GM19025 (cell line): ENCODE results near the gene FN1.

Experiments used
- ATAC-seq: cut with Tn5 transposase; IDR thresholded peaks from one replicate; pipeline ENCODE4 v1.9.1; 2021; ENCODE audit warnings: mild to moderate bottlenecking, low read depth, moderate library complexity; ENCODE audit not compliant: unreplicated experiment

FN1 gene

DNA sequence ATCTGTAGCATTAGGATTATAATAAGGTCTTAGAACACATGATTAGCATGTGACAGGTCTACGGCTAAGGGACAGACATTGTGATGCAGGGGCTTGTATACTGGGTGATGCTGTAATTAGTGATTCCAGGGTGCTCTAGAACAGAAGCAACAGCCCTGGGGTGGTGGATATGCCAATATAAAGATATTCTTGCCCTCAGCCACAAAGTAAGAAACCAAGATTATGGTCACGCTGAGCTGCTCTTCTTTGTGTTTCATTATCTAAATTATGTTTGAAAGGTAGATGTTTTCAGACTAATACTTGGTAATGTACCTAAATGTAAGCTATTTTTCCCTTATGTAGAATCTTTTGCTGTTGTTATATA is 45.3 kb downstream of the FN1 start:
- ATAC-seq, result no peak

DNA sequence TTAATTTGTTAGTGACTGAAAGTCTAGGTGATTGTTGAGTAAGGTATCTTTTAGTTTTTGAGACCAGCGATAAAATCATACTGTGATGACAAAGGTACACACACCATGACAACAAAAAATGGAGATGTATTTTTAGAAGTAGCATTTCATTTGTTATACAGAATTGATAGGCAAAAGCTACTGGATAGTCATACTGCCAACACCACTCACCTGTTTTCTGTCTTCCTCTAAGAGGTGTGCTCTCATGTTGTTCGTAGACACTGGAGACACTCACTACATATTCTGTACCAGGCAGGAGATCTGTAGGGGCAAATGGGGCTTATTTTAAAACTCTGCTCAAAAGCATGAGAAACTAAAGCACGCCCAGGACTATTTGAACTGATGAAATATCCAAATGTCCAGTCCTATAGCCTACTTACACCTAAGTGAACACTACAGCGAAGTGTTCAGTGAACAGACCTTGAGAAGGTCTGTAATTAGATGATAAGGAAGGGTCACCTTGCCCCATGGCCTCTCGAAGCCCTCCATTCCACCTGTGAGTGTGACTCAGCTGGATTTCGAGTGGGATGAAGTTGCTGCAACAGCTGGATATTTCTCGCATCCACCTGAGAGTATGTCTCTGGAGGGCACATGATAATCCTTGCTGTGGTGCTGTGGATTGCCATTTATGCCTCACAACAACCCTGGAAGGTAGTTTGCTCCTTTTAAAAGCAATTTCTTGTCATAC is 47.7 kb downstream of the FN1 start:
- no peak for ATAC-seq

DNA sequence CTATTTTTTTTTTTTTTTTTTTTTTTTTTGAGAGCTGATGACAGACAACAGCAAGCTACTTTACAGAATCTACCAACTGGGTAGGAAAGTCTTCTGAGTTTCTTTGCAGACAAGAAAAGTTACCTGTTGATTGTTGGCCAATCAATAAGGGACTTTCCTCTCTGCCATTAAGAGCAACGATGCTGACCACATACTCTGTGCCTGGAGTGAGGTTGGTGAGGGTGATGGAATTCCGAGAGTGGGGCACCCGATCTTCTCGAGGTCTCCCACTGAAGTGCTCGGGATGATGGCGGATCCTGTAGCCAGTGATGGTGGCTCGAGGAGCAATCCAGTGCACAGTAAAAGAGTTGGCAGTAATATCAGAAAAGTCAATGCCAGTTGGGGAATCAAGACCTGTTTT is 49.3 kb downstream of the FN1 start:
- ATAC-seq, result no peak

DNA sequence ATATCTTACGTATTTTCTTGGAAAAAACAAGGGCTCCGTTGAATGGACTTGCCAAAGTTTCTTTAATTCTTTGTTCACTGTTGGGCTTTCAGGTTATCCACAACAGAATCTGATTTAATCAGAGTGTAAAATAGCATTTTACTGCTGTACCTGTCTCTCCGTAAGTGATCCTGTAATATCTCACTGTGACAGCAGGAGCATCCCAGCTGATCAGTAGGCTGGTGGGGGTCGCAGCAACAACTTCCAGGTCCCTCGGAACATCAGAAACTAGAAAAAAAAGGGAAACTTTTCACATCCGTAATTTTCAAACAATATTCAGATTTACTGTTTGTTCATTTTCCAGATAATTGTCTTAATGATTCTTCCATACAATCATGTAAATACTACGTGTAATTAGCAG is 51.2 kb downstream of the FN1 start:
- ATAC-seq, result no peak

DNA sequence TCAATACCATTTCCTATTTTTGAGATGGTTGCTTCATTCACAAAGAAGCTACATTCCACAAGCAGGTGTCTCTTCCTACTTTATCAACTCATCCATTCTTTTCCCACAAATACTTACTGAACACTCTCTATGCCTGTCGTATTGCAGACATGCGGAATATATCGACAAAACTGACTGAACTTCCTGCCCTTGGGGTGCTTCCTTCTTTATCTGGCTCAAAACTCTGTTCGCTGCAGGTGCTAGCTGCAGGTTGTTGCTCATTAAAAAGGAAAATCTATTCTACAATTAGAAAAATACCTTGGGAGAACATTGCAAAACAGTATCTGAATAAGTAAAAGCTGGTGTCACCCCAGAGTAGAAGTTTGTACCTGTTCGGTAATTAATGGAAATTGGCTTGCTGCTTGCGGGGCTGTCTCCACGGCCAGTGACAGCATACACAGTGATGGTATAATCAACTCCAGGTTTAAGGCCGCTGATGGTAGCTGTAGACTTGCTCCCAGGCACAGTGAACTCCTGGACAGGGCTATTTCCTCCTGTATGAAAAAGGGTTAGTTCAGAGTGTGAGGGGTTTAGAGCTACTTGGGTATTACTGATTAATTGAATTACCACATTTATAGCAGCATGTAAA is 52.1 kb downstream of the FN1 start:
- no peak for ATAC-seq

DNA sequence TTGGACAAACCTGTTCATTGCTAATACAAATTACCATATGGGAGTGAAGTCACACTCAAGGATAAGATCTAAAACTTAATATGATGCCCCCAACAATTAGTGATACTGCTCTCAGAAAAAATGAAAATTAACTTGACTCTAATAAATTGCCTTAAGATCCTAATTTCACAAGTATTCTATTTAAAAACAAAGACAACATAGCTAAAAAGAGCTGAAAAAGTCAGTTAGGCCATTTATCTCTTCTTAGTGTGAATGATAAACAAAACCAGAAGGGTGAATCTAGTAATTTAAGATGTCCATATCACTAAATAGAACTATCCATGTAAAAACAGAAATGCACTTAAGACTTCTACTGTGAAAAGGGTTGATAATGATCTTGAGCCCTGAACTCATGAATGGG is 53.4 kb downstream of the FN1 start:
- no peak for ATAC-seq

DNA sequence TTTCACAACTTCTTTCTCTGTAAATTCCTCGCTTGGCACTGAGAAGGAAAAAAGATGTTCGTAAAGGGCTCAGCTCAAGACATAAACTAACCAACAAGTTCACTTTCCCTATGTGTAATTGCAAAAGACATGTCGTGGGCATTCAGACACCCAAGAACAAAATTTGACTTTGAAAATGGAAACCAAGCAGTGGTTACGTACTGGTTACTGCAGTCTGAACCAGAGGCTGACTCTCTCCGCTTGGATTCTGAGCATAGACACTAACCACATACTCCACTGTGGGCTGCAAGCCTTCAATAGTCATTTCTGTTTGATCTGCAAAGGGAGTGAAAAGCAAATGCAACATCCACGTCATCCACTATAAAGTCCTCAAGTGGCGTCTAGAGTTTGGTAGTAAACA is 53.9 kb downstream of the FN1 start:
- ATAC-seq, result no peak

DNA sequence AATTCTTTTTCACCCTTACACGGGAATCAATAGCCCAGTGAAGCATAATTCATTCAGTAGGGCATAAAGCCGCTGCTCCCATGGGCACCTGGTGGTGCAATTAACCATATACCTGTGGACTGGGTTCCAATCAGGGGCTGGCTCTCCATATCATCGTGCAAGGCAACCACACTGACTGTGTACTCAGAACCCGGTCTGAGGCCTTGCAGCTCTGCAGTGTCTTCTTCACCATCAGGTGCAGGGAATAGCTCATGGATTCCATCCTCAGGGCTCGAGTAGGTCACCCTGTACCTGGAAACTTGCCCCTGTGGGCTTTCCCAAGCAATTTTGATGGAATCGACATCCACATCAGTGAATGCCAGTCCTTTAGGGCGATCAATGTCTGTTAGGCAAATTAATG is 55.2 kb downstream of the FN1 start:
- no peak for ATAC-seq

DNA sequence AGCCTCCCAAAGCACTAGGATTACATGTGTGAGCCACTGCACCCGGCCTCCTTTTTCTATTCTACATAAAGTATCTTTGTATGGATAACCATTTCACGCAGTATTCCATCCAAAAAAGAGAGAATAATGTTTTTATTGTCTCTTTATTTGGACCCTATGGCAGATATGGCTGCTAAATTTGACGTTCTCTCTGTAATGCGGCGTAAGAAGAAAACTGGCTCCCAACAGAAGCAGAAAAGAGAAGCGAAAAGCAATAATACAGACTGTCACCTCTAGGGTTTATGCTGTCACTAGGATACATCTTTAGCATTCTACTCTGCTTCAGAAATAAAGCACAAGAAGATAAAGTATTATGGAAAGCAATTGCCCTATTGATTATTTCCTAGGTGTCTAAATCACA is 55.9 kb downstream of the FN1 start:
- no peak for ATAC-seq

DNA sequence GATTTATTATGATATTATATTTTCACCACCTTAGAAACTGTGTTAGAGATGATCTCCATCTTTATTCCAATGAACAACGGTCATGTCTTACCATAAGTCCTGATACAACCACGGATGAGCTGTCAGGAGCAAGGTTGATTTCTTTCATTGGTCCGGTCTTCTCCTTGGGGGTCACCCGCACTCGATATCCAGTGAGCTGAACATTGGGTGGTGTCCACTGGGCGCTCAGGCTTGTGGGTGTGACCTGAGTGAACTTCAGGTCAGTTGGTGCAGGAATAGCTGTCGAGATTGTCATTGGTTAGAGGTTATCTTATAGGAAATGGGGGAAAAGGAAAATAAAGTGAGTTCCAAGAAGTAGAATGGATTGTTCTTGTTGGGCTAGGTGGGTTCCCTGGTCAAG is 56.8 kb downstream of the FN1 start:
- ATAC-seq, result no peak

DNA sequence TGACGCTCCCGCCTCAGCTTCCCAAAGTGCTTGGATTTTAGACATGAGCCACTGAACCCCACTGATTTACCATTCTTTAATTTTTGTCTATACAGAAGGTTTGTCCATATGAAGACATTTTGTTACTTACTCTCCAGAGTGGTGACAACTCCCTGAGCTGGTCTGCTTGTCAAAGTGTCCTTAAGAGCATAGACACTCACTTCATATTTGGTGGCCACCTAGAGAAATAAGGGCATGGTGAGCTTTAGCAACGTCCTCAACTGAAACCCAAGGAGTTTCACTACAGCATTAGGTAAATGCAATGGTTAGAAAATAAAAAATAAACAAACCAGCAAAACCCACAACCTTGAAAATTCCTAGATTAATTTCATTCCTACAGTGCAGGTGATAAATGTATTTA is 57.8 kb downstream of the FN1 start:
- no peak for ATAC-seq

DNA sequence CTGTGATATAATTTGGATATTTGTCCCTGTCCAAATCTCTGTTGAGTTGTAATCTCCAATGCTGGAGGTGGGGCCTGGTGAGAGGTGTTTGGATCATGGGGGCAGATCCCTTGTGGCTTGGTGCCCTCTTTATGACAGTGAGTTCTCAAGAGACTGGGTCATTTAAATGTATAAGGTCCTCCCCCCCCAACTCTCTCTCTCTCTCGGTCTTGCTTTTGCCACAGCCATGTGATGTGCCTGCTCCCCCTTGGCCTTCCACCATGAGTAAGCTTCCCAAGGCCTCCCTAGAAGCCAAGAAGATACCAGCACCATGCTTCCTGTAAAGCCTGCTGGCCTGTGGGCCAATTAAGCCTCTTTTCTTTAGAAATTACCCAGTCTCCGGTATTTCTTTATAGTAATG is 58.6 kb downstream of the FN1 start:
- ATAC-seq, result no peak

DNA sequence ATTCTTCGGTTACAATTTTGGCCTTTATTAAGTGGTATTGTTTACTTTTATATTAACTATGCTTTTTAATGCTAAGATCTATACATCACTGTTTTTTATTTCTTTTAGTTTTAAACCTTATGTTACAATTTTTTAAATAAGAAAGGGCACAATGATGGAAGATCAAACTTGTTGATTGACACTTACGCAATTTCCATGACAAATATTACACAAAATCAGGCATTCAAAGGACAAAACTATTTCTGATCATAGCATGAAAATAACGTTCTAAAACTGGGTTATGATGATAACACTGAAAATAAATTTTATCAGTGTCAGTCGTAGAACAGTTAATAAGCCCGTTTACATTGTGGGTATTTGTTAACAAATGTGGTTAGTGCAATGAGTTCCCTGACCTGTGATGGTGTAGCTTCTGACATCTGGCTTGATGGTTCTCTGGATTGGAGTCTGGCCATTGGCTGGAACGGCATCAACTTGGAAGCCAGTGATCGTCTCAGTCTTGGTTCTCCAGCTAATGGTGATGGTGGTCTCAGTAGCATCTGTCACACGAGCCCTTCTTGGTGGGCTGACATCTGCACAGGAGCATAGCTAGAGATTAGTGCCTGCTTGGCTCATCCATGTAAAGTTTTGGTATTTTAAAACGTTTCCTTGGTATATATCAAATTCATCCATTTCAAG is 59.6 kb downstream of the FN1 start:
- no peak for ATAC-seq

DNA sequence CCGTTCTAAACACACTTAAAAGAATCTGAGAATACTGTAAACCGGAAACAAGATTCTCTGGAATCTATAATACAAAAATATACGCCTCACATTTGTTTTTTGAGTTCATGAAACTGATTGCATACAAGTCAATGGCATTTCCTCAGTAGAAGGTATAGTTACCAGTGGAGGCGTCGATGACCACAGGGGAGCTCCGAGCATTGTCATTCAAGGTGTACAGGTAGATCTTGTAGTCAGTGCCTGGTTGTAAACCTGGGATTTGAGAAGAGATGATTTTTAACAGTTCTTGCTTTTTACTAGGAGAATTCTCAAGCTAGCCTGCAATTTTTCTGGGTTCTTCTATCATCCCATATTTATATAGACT is 60.4 kb downstream of the FN1 start:
- no peak for ATAC-seq

DNA sequence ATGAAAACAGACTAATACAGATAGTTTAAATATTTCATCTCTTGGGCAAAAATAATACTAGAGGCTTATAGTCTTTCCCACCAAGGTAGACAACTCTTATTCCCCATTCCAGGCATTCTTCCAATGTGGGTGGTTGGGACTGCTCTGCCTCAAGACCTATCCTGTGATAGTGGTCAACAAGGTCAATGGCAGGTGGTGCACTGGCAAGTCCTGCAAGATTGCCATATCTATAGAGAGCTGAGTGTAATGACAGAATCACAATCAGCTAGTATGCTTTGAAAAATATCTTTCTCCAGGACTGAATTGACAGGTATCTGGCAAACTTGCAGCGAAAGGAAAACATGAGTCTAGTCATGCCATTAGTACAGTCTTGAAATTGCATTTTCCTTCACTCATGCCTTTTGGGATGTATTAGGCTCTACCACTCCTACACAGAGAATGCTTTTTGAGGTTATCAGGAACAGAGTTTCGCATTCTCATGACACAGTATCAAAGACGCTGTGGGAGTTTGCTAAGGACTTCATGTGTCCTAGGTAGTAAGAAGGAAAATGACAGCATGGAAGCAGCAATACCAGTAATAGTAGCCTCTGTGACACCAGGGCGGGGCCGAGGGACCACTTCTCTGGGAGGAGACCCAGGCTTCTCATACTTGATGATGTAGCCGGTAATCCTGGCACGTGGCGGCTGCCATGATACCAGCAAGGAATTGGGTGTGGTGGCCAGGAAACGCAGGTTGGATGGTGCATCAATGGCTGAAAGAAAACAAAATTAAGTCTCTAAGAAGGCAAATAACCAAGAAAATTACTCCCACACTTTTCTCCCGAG is 61.0 kb downstream of the FN1 start:
- ATAC-seq, result no peak

DNA sequence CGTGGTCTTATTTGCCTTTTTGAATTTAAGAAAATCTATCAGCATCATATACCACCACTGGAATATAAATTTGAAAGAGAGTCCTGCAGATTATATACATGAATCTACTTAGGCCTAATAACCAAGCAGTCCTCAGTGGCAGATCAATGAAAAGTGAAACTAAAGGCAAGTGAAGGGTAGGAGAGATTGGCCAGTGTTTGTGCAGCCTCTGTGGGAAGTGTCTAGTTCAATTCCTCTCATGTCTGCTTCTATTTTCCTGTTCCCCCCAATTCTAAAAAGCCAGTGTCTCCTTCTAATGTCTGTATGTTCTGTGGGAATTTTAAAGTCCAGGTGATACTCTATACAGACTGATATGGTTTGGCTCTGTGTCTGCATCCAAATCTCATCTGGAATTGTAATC is 61.9 kb downstream of the FN1 start:
- ATAC-seq, result no peak

DNA sequence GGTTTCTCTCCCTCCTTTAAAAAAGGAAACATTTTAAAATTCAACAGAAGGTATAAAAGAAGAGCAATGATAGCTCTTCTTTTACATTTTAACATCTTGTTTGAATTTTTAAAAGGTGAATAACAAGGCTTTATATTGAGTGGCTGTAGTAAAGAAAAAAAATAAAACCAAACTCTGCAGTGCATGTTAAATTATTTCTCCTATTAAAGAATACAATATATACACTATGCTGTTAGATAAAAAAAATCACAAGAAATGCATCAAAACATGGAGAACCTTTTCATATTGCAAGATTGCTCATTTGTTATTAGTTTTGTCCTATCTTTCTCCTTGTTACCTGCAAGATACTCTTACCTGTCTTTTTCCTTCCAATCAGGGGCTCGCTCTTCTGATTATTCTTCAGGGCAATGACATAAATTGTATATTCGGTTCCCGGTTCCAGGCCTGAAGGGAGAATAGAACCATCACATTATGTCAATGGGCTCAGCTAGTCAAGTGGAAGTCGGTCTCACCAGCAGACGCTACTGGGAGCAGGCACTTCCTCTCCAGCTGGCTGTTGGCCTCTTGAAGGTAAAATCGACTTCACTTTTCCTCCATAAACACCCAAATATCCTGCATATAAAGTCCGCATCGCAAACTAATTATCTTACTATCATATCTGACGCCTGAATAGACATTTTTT is 62.8 kb downstream of the FN1 start:
- no peak for ATAC-seq

DNA sequence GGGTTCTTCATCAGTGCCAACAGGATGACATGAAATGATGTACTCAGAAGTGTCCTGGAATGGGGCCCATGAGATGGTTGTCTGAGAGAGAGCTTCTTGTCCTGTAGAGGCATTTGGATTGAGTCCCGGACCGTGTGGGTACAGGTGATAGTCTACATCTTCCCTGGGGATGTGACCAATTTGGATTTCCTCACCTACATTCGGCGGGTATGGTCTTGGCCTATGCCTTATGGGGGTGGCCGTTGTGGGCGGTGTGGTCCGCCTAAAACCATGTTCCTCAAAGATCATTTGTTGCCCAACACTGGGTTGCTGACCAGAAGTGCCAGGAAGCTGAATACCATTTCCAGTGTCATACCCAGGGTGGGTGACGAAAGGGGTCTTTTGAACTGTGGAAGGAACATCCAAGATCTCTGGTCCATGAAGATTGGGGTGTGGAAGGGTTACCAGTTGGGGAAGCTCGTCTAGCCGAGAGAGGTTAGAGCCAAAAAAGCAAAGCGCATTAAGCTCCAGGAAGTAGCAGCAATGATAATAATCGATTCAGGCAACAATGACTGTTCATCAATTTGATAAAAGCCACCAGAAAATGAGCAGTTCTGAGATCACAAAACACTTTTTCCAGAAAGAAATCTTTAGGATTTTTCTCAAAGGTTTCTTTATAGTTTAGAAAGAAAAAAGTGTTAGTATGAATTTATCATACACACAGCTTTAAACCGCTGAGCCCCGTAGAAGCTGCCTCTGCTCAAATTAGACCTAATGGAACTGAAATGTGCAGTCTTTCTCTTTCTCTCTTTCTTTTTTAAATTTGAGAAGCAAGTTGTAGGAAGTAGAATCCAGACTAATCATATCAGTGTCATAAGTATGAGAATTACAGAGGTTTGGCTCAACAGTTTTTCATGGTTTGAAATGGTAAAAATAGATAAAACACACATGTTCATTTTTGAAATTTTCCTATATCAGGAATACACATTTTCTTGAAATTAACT is 63.7 kb downstream of the FN1 start:
- no peak for ATAC-seq

DNA sequence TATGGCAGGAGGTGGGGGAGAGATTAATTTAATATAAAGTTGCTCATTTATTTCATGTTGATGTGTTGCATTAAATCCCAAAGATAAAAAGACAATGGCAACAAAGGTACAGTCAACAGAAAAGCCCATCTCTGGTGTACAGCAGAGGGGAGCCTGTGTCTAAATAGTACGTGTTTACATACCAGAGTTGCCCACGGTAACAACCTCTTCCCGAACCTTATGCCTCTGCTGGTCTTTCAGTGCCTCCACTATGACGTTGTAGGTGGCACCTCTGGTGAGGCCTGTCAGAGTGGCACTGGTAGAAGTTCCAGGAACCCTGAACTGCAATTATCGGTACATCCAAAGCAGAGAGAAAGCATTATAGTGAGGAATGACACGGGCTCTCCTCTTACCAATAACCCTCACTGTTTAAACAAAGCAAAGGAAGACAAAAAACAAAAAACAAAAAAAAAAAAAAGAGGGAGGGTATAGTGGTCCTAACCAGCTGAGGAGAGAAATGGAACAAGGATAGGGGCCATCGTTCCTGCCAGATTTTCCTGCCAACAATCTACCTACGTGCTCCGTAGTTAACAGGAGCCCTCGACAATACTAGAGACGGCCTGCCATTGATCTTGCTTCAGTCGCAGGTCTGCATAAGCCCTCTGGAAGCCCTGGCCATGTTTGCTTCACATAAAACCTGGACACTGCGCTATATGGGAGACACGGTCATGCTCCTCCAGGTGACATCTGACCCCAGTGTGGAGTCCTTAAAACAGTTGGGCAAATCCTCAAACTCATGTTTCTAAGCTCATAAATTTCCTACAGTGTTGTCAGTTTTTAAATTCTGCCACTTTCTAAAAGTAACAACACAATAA is 65.5 kb downstream of the FN1 start:
- no peak for ATAC-seq
